ENCODE results near the gene HMGXB4. TPM values are rescaled to one million over a fixed set of nuclear protein-coding genes. Genes with fewer than 3 reads are reported as not detected.

The HMGXB4 gene
- total and polyA plus RNA-seq, 2 of the 13 experiments (the other 11 are each of a cell fraction or from before 2014, with no cell fraction given): 13.9 to 16.3 TPM

- in situ Hi-C loops (cut with HindIII; ENCODE audit: extremely low pct_ligation_motif_present, low pct_unique_long_range_greater_than_20kb) (no loop called here), intact Hi-C loops (cut with micrococcal nuclease; ENCODE audit: unreplicated experiment) (no loop called here)
- WGBS (ENCODE audit: low lambda C conversion rate): 73% methylated on average over 2 of the region's 2 CpGs
- DNase-seq (ENCODE audit: low spot score) (no peak), FAIRE-seq (no peak), ATAC-seq (no peak)
- CTCF ChIA-PET (ENCODE audit: low intra/inter-chr PET ratio, low total read pairs): no interaction called here
- Histone ChIP-seq H3K27ac (ENCODE audit: extremely low read length, insufficient read depth, low read length) (no peak overlapping the region), H3K4me2 (ENCODE audit: low read depth, low read length) (no peak overlapping the region), H3K36me3 (replicated peaks in 1 of 2; ENCODE audit: control insufficient read depth in 1 of 2, insufficient read depth in 2 of 2, low read length in 2 of 2) (peaks cover 0 to 2% of the 10 kb centered on the region in 2 experiments; a peak in 1 of 5 replicates), H3K9ac (ENCODE audit: insufficient read depth, low read depth, low read length) (no peak overlapping the region), H3K4me3 (replicated peaks in 1 of 3; ENCODE audit: insufficient read depth in 1 of 3, low read depth in 2 of 3, low read length in 3 of 3) (no peak overlapping the region), H3K27me3 (ENCODE audit: control insufficient read depth in 1 of 2, insufficient read depth in 2 of 2, low read length in 2 of 2) (no peaks in the 10 kb centered on the region), H2AFZ (ENCODE audit: low read length) (no peak overlapping the region), H3K79me2 (ENCODE audit: insufficient read depth, low read length) (no peaks in the 10 kb centered on the region), H3K4me1 (ENCODE audit: insufficient read depth, low read length) (no peaks in the 10 kb centered on the region), H3K9me3 (ENCODE audit: low read length) (no peaks in the 10 kb centered on the region), H4K20me1 (ENCODE audit: insufficient read depth, low read length) (no peaks in the 10 kb centered on the region)
- no TSS peak for BruUV-seq (replicated peaks)
- POLR2A ChIA-PET: no interaction called here
- TF ChIP-seq ZNF691 (CRISPR knock-in tag; IDR thresholded peaks at IDR 0.05; ENCODE audit: borderline replicate concordance, low read depth): no peak
- TF ChIP-seq, protein P1, sequence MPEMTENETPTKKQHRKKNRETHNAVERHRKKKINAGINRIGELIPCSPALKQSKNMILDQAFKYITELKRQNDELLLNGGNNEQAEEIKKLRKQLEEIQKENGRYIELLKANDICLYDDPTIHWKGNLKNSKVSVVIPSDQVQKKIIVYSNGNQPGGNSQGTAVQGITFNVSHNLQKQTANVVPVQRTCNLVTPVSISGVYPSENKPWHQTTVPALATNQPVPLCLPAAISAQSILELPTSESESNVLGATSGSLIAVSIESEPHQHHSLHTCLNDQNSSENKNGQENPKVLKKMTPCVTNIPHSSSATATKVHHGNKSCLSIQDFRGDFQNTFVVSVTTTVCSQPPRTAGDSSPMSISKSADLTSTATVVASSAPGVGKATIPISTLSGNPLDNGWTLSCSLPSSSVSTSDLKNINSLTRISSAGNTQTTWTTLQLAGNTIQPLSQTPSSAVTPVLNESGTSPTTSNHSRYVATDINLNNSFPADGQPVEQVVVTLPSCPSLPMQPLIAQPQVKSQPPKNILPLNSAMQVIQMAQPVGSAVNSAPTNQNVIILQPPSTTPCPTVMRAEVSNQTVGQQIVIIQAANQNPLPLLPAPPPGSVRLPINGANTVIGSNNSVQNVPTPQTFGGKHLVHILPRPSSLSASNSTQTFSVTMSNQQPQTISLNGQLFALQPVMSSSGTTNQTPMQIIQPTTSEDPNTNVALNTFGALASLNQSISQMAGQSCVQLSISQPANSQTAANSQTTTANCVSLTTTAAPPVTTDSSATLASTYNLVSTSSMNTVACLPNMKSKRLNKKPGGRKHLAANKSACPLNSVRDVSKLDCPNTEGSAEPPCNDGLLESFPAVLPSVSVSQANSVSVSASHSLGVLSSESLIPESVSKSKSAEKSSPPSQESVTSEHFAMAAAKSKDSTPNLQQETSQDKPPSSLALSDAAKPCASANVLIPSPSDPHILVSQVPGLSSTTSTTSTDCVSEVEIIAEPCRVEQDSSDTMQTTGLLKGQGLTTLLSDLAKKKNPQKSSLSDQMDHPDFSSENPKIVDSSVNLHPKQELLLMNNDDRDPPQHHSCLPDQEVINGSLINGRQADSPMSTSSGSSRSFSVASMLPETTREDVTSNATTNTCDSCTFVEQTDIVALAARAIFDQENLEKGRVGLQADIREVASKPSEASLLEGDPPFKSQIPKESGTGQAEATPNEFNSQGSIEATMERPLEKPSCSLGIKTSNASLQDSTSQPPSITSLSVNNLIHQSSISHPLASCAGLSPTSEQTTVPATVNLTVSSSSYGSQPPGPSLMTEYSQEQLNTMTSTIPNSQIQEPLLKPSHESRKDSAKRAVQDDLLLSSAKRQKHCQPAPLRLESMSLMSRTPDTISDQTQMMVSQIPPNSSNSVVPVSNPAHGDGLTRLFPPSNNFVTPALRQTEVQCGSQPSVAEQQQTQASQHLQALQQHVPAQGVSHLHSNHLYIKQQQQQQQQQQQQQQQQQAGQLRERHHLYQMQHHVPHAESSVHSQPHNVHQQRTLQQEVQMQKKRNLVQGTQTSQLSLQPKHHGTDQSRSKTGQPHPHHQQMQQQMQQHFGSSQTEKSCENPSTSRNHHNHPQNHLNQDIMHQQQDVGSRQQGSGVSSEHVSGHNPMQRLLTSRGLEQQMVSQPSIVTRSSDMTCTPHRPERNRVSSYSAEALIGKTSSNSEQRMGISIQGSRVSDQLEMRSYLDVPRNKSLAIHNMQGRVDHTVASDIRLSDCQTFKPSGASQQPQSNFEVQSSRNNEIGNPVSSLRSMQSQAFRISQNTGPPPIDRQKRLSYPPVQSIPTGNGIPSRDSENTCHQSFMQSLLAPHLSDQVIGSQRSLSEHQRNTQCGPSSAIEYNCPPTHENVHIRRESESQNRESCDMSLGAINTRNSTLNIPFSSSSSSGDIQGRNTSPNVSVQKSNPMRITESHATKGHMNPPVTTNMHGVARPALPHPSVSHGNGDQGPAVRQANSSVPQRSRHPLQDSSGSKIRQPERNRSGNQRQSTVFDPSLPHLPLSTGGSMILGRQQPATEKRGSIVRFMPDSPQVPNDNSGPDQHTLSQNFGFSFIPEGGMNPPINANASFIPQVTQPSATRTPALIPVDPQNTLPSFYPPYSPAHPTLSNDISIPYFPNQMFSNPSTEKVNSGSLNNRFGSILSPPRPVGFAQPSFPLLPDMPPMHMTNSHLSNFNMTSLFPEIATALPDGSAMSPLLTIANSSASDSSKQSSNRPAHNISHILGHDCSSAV (CRISPR knock-in tag; IDR thresholded peaks at IDR 0.05; ENCODE audit: borderline replicate concordance): no peak
- no peak for TF ChIP-seq KAT2B (IDR thresholded peaks at IDR 0.05; ENCODE audit: borderline replicate concordance, low read depth, low read length)
- TF ChIP-seq, protein P2, sequence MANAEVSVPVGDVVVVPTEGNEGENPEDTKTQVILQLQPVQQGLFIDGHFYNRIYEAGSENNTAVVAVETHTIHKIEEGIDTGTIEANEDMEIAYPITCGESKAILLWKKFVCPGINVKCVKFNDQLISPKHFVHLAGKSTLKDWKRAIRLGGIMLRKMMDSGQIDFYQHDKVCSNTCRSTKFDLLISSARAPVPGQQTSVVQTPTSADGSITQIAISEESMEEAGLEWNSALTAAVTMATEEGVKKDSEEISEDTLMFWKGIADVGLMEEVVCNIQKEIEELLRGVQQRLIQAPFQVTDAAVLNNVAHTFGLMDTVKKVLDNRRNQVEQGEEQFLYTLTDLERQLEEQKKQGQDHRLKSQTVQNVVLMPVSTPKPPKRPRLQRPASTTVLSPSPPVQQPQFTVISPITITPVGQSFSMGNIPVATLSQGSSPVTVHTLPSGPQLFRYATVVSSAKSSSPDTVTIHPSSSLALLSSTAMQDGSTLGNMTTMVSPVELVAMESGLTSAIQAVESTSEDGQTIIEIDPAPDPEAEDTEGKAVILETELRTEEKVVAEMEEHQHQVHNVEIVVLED (CRISPR knock-in tag; IDR thresholded peaks at IDR 0.05; ENCODE audit: borderline replicate concordance): no peak
- TF ChIP-seq REPIN1 (CRISPR knock-in tag; IDR thresholded peaks at IDR 0.05; ENCODE audit: borderline replicate concordance, low read depth): no peak
- no peak for TF ChIP-seq ZNF510 (CRISPR knock-in tag; IDR thresholded peaks at IDR 0.05; ENCODE audit: low read depth)
- TF ChIP-seq CREM (IDR thresholded peaks at IDR 0.05): no peak
- TF ChIP-seq CREM (CRISPR knock-in tag; IDR thresholded peaks at IDR 0.05): no peak
- TF ChIP-seq TCF7L2 (IDR thresholded peaks at IDR 0.05; ENCODE audit: low read depth, low read length): no peak
- TF ChIP-seq MED13 (CRISPR knock-in tag; IDR thresholded peaks at IDR 0.05): no peak
- TF ChIP-seq CHCHD3 (CRISPR knock-in tag; IDR thresholded peaks at IDR 0.05): no peak
- no peak for TF ChIP-seq KLF9 (CRISPR knock-in tag; IDR thresholded peaks at IDR 0.05; ENCODE audit: low read depth)
- TF ChIP-seq, protein P3, sequence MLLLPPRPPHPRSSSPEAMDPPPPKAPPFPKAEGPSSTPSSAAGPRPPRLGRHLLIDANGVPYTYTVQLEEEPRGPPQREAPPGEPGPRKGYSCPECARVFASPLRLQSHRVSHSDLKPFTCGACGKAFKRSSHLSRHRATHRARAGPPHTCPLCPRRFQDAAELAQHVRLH (CRISPR knock-in tag; IDR thresholded peaks at IDR 0.05; ENCODE audit: borderline replicate concordance, low read depth): no peak
- no peak for TF ChIP-seq IKZF4 (CRISPR knock-in tag; IDR thresholded peaks at IDR 0.05; ENCODE audit: borderline replicate concordance, low read depth, not compliant biosample characterization)
- no peak for TF ChIP-seq ZNF329 (CRISPR knock-in tag; IDR thresholded peaks at IDR 0.05; ENCODE audit: low read depth)
These were observed 39.8 kb upstream of the HMGXB4 start for GRCh38 chr22:35217527-35217926.

Data from HepG2 (cell line).